MM.1S (cell line): Measurements from ENCODE around the gene XXYLT1.

ENCODE experiments used
- DNase-seq: peaks from one replicate; pipeline ENCODE4 v3.0.0-alpha.2; 2015
- H2AFZ ChIP-seq: fragments of 300-600 bp; sonication (generic); 2 replicates; pipeline ENCODE4 v1.6.0; 2016; ENCODE audit warnings: antibody characterized with exemption, low read length
- H3F3A ChIP-seq: fragments of 300-600 bp; sonication (generic); 2 replicates; pipeline ENCODE4 v1.6.1; 2016; ENCODE audit warnings: mild to moderate bottlenecking, antibody characterized with exemption, low read length, moderate library complexity, mixed read lengths; ENCODE audit not compliant: insufficient read depth
- H3K27ac ChIP-seq: fragments of 300-600 bp; sonication (generic); 2 replicates; pipeline ENCODE4 v1.5.1; 2016; ENCODE audit warnings: mild to moderate bottlenecking, low read length
- H3K27me3 ChIP-seq: fragments of 300-600 bp; sonication (generic); replicated peaks from 2 replicates; pipeline ENCODE4 v1.6.0; 2016; ENCODE audit warnings: low read length; ENCODE audit not compliant: insufficient read depth
- H3K36me3 ChIP-seq: fragments of 300-600 bp; sonication (generic); replicated peaks from 2 replicates; pipeline ENCODE4 v1.6.1; 2016; ENCODE audit warnings: mild to moderate bottlenecking, low read length, mixed read lengths; ENCODE audit not compliant: insufficient read depth
- H3K4me1 ChIP-seq: fragments of 300-600 bp; sonication (generic); 2 replicates; pipeline ENCODE4 v1.6.1; 2016; ENCODE audit warnings: low read length, mixed read lengths
- H3K4me2 ChIP-seq: fragments of 300-600 bp; sonication (generic); 2 replicates; pipeline ENCODE4 v1.6.0; 2016; ENCODE audit warnings: low read depth, low read length
- H3K4me3 ChIP-seq: fragments of 300-600 bp; sonication (generic); 2 replicates; pipeline ENCODE4 v1.5.1; 2016; ENCODE audit warnings: low read length, mixed read lengths
- H3K79me2 ChIP-seq: fragments of 300-600 bp; sonication (generic); 2 replicates; pipeline ENCODE4 v1.6.1; 2016; ENCODE audit warnings: mixed run types, low read length, mixed read lengths
- H3K9ac ChIP-seq: fragments of 300-600 bp; sonication (generic); 2 replicates; pipeline ENCODE4 v1.6.1; 2016; ENCODE audit warnings: low read length, mixed read lengths
- H3K9me2 ChIP-seq: fragments of 300-600 bp; sonication (generic); replicated peaks from 2 replicates; pipeline ENCODE4 v1.6.1; 2016; ENCODE audit warnings: mild to moderate bottlenecking, low read length, mixed read lengths; ENCODE audit not compliant: insufficient read depth
- H3K9me3 ChIP-seq: fragments of 300-600 bp; sonication (generic); replicated peaks from 2 replicates; pipeline ENCODE4 v1.6.1; 2016; ENCODE audit warnings: mild to moderate bottlenecking, low read length, mixed read lengths; ENCODE audit not compliant: insufficient read depth
- H4K20me1 ChIP-seq: fragments of 300-600 bp; sonication (generic); 2 replicates; pipeline ENCODE4 v1.6.1; 2016; ENCODE audit warnings: mild to moderate bottlenecking, low read length, moderate library complexity, mixed read lengths; ENCODE audit not compliant: insufficient read depth
- CTCF ChIP-seq: fragments of 300-600 bp; sonication (generic); IDR thresholded peaks from 2 replicates; pipeline ENCODE4 v1.5.1; 2016; ENCODE audit warnings: antibody characterized with exemption, low read length, mixed read lengths
- EZH2 ChIP-seq: fragments of 300-600 bp; sonication (generic); optimal IDR thresholded peaks from 2 replicates; pipeline ENCODE3; 2017; ENCODE audit warnings: low read depth, mild to moderate bottlenecking, antibody characterized with exemption, low read length, mixed read lengths
- EZH2phosphoT487 ChIP-seq: fragments of 300-600 bp; sonication (generic); IDR thresholded peaks from 2 replicates; pipeline ENCODE4 v1.6.1; 2018; ENCODE audit warnings: antibody characterized with exemption, low read length

Gene XXYLT1

GRCh38 chr3:195267096-195267495 lies 3.9 kb downstream of the XXYLT1 start:
- DNase-seq: no peak
- peaks cover 9% of the 10 kb centered on the region for H3K79me2 ChIP-seq
- no peak for TF ChIP-seq EZH2
- no peak overlapping the region for H3K4me3 ChIP-seq
- no peaks in the 10 kb centered on the region for H3K9me2 ChIP-seq
- H3K9me3 ChIP-seq: no peaks in the 10 kb centered on the region
- no peak overlapping the region for H3K4me2 ChIP-seq
- H3K4me1 ChIP-seq: peaks cover 11% of the 10 kb centered on the region
- H2AFZ ChIP-seq: no peak overlapping the region
- H3F3A ChIP-seq: peaks cover 9% of the 10 kb centered on the region
- H3K9ac ChIP-seq: no peak overlapping the region
- no peaks in the 10 kb centered on the region for H3K27me3 ChIP-seq
- no peaks in the 10 kb centered on the region for H4K20me1 ChIP-seq
- no peak overlapping the region for H3K27ac ChIP-seq
- H3K36me3 ChIP-seq: no peaks in the 10 kb centered on the region

GRCh38 chr3:195266428-195266827 lies 4.5 kb downstream of the XXYLT1 start:
- H4K20me1 ChIP-seq: no peaks in the 10 kb centered on the region

GRCh38 chr3:195265363-195265976 lies 5.5 kb downstream of the XXYLT1 start:
- peaks cover 4% of the 10 kb centered on the region for H3F3A ChIP-seq
- no peak overlapping the region for H3K4me3 ChIP-seq
- H3K4me2 ChIP-seq: no peak overlapping the region
- peaks cover 9% of the 10 kb centered on the region for H3K79me2 ChIP-seq
- DNase-seq: no peak
- H3K9ac ChIP-seq: no peak overlapping the region
- no peak overlapping the region for H3K27ac ChIP-seq
- H3K27me3 ChIP-seq: no peaks in the 10 kb centered on the region
- no peak overlapping the region for H2AFZ ChIP-seq
- no peaks in the 10 kb centered on the region for H3K9me3 ChIP-seq
- H3K36me3 ChIP-seq: no peaks in the 10 kb centered on the region
- H4K20me1 ChIP-seq: no peaks in the 10 kb centered on the region
- H3K9me2 ChIP-seq: no peaks in the 10 kb centered on the region
- H3K4me1 ChIP-seq: peaks cover 10% of the 10 kb centered on the region
- TF ChIP-seq EZH2phosphoT487 (no peak), CTCF (no peak)

More at GRCh38 chr3:195266428-195266827, 4.5 kb downstream of the XXYLT1 start:
- Histone ChIP-seq H3K79me2 (peaks cover 9% of the 10 kb centered on the region), H3K4me3 (no peak overlapping the region), H3K36me3 (no peaks in the 10 kb centered on the region), H3K9me2 (no peaks in the 10 kb centered on the region), H3K9ac (no peak overlapping the region), H3K9me3 (no peaks in the 10 kb centered on the region), H3F3A (peaks cover 4% of the 10 kb centered on the region; the same call in 1 of the 2 replicates), H3K4me1 (peaks cover 7% of the 10 kb centered on the region), H2AFZ (no peak overlapping the region), H3K4me2 (no peak overlapping the region), H3K27me3 (no peaks in the 10 kb centered on the region), H3K27ac (no peak overlapping the region)
- TF ChIP-seq EZH2phosphoT487 (no peak), CTCF (no peak)
- no peak for DNase-seq

GRCh38 chr3:195263925-195264600 lies 6.9 kb downstream of the XXYLT1 start:
- Histone ChIP-seq H4K20me1 (no peaks in the 10 kb centered on the region), H3K4me3 (no peak overlapping the region), H3K36me3 (no peaks in the 10 kb centered on the region), H3K9me2 (no peaks in the 10 kb centered on the region), H3K27me3 (no peaks in the 10 kb centered on the region), H3K4me2 (no peak overlapping the region), H3F3A (peaks cover 9% of the 10 kb centered on the region; the same call in 1 of the 2 replicates), H3K9me3 (no peaks in the 10 kb centered on the region), H3K4me1 (peaks cover 8% of the 10 kb centered on the region), H2AFZ (no peak overlapping the region), H3K9ac (no peak overlapping the region), H3K79me2 (no peaks in the 10 kb centered on the region; the same call in 1 of the 2 replicates), H3K27ac (no peak overlapping the region)
- DNase-seq: no peak
- TF ChIP-seq EZH2 (no peak), CTCF (no peak), EZH2phosphoT487 (no peak)
